ENCODE results near the gene NMUR1.

NMUR1 gene

DNA sequence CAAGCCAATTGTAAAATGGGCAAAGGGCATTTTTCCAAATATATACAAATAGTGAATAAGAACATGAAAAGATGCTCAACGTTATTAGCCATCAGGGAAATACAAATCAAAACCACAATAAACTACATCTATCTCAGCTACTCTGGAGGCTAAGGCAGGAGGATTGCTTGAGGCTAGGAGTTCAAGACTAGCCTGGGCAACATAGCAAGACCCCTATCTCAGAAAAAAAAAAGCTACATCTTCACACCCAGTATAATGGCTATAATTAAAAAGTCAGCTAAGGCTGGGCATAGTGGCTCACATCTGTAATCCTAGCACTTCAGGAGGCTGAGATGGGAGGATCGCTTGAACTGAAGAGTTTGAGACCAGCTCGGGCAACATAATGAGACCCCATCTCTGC lies 53.3 kb downstream of the NMUR1 start:
- TF ChIP-seq, protein P1, sequence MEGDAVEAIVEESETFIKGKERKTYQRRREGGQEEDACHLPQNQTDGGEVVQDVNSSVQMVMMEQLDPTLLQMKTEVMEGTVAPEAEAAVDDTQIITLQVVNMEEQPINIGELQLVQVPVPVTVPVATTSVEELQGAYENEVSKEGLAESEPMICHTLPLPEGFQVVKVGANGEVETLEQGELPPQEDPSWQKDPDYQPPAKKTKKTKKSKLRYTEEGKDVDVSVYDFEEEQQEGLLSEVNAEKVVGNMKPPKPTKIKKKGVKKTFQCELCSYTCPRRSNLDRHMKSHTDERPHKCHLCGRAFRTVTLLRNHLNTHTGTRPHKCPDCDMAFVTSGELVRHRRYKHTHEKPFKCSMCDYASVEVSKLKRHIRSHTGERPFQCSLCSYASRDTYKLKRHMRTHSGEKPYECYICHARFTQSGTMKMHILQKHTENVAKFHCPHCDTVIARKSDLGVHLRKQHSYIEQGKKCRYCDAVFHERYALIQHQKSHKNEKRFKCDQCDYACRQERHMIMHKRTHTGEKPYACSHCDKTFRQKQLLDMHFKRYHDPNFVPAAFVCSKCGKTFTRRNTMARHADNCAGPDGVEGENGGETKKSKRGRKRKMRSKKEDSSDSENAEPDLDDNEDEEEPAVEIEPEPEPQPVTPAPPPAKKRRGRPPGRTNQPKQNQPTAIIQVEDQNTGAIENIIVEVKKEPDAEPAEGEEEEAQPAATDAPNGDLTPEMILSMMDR (IDR thresholded peaks at IDR 0.05; ENCODE audit: low read depth, low read length, missing control alignments), result no peak
- no peak for DNase-seq (ENCODE audit: extremely low read depth, low read depth)

DNA sequence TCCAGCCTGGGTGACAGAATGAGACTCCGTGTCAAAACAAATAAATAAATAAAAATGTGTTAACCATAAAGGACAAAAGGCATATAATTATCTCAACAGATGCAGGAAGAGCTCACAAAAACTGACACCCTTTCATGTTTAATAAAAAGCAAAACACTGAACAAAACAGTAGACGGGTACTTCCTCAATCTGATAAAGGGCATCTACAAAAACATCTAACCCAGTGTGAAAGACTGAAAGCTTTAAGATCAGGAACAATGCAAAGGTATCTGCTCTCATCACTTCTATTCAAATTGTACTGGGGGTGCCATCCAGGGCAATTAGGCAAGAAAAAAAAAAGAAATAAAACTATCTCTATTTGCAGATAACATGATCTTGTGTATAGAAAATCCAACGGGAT lies 54.3 kb downstream of the NMUR1 start:
- TF ChIP-seq, protein P1 (IDR thresholded peaks at IDR 0.05; ENCODE audit: low read depth, low read length, missing control alignments), result no peak
- H3K4me3 ChIP-seq (replicated peaks; ENCODE audit: low read depth, low read length), result no peak overlapping the region
- DNase-seq (ENCODE audit: extremely low read depth, low read depth), result no peak

More for the DNA sequence above, 53.3 kb downstream of the NMUR1 start:
- H3K4me3 ChIP-seq (replicated peaks; ENCODE audit: low read depth, low read length), result no peak overlapping the region
